Spleen (tissue), 7 donors: Measurements from ENCODE around the gene ETS2.

ENCODE experiments used
- CTCF ChIP-seq, 11 experiments: fragments of 200-600 bp in 7 of 11; fragments of 450-650 bp in 4 of 11; sonication (generic) in 4 of 11; IDR thresholded peaks in 8 of 11; conservative IDR thresholded peaks in 3 of 11; 1 replicate in 7 of 11; 2 replicates in 4 of 11; pipeline versions ENCODE4 v1.4.0 to v1.8.0; 2016 to 2021; ENCODE audit warnings: antibody characterized with exemption in 11 of 11, inconsistent platforms in 4 of 11, mild to moderate bottlenecking in 1 of 11
- POLR2A ChIP-seq, 3 donors: fragments of 450-650 bp; IDR thresholded peaks; one replicate each; pipeline ENCODE4 v1.5.1; 2017; ENCODE audit warnings: antibody characterized with exemption in 3 of 3, mild to moderate bottlenecking in 1 of 3
- donor health status: DM: no; HTN: no; CAD: no; lungs with moderate emphysema.
- donor health status: DM: no; HTN: no; CAD: no.
- donor health status: DM: no; HTN: no; CAD: no.

DNA sequence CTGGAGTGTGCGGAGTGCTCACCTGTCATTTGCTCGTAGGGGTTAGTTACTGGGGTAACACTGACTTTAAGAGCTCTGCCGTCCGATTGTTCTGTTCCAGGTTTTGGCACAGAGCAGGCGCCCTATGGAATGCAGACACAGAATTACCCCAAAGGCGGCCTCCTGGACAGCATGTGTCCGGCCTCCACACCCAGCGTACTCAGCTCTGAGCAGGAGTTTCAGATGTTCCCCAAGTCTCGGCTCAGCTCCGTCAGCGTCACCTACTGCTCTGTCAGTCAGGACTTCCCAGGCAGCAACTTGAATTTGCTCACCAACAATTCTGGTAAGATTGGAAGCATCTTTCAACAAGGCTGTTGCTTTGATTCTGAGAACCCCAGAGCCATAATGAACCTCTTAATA, 12.6 kb downstream of the ETS2 start:
- no peak for TF ChIP-seq POLR2A (IDR thresholded peaks at IDR 0.05)
- TF ChIP-seq CTCF (IDR thresholded peaks at IDR 0.05 in 8 of 11, conservative IDR thresholded peaks at IDR 0.05 in 3 of 11) = no peak
